Adipose tissue (tissue), 3 donors: ENCODE results near the gene C1orf210. TPM values are rescaled to one million over a fixed set of nuclear protein-coding genes. Genes with fewer than 3 reads are reported as not detected.

ENCODE experiments used
- H3K27ac ChIP-seq: one replicate; pipeline ENCODE4 v1.5.1; 2013; ENCODE audit warnings: low read depth, low read length
- WGBS, 3 donors: extraction: QIAGEN DNeasy Blood & Tissue Kit; methylation state at CpG; one replicate each; pipeline ENCODE4 v1.1.7; 2013; 5-methylcytosine and 5-hydroxymethylcytosine counted together
- polyA plus RNA-seq, 3 donors: library from polyadenylated mRNA; stranded (reverse); fragments of 200-250 nt; gene quantifications; one replicate each; pipeline ENCODE4 v1.2.3, GENCODE V29; 2013
- donor health status: healthy with polysubstance abuse.
- donor health status: Bipolar disorder and iron deficiency.
- donor health status: healthy.

Gene C1orf210
- polyA plus RNA-seq, 3 donors: 0.22 to 14.5 (median 2.8) TPM

- H3K27ac ChIP-seq: no peak overlapping the region
- WGBS, 3 donors: 61 to 91% (median 89%) methylated on average over 9 of the region's 9 CpGs
Observed at GRCh38 chr1:43267291-43267805, 18.0 kb downstream of the C1orf210 start.

GRCh38 chr1:43266881-43267280 lies 18.5 kb downstream of the C1orf210 start:
- 93 to 100% (median 95%) methylated on average over 1 of the region's 1 CpG for WGBS, 3 donors
- H3K27ac ChIP-seq: no peak overlapping the region

- no peak overlapping the region for H3K27ac ChIP-seq
- 31 to 84% (median 75%) methylated on average over 4 of the region's 4 CpGs for WGBS, 3 donors
Observed at GRCh38 chr1:43265431-43265830, 19.9 kb downstream of the C1orf210 start.

- H3K27ac ChIP-seq: no peak overlapping the region
- WGBS, 3 donors: 54 to 71% (median 69%) methylated on average over 3 of the region's 3 CpGs
Observed at GRCh38 chr1:43258370-43258769, 27.0 kb downstream of the C1orf210 start.

- WGBS, 3 donors: 71 to 84% (median 83%) methylated on average over 8 of the region's 8 CpGs
- H3K27ac ChIP-seq: no peak overlapping the region
Observed at GRCh38 chr1:43256675-43257570, 28.5 kb downstream of the C1orf210 start.

GRCh38 chr1:43255438-43256210 lies 29.8 kb downstream of the C1orf210 start:
- 63 to 77% (median 67%) methylated on average over 10 of the region's 10 CpGs for WGBS, 3 donors
- H3K27ac ChIP-seq: no peak overlapping the region

GRCh38 chr1:43253876-43254275 lies 31.5 kb downstream of the C1orf210 start:
- H3K27ac ChIP-seq: no peak overlapping the region
- WGBS, 3 donors: 83 to 91% (median 89%) methylated on average over 8 of the region's 8 CpGs

- WGBS, 3 donors: 91 to 94% (median 93%) methylated on average over 4 of the region's 4 CpGs
- H3K27ac ChIP-seq: no peak overlapping the region
Observed at GRCh38 chr1:43253173-43253572, 32.2 kb downstream of the C1orf210 start.

GRCh38 chr1:43252225-43252624 lies 33.2 kb downstream of the C1orf210 start:
- H3K27ac ChIP-seq: no peak overlapping the region
- WGBS, 3 donors: 88 to 93% (median 93%) methylated on average over 1 of the region's 1 CpG

- 86 to 97% (median 92%) methylated on average over 5 of the region's 5 CpGs for WGBS, 3 donors
Observed at GRCh38 chr1:43251024-43251423, 34.4 kb downstream of the C1orf210 start.

GRCh38 chr1:43250351-43250761 lies 35.0 kb downstream of the C1orf210 start:
- WGBS, 3 donors: 61 to 79% (median 75%) methylated on average over 3 of the region's 3 CpGs
- no peak overlapping the region for H3K27ac ChIP-seq

More at GRCh38 chr1:43251024-43251423, 34.4 kb downstream of the C1orf210 start:
- H3K27ac ChIP-seq: no peak overlapping the region

- 79 to 94% (median 82%) methylated on average over 6 of the region's 6 CpGs for WGBS, 3 donors
Observed at GRCh38 chr1:43247256-43247921, 38.0 kb downstream of the C1orf210 start.

GRCh38 chr1:43246466-43247213 lies 38.7 kb downstream of the C1orf210 start:
- 63 to 98% (median 96%) methylated on average over 4 of the region's 4 CpGs for WGBS, 3 donors
- H3K27ac ChIP-seq: no peak overlapping the region

More at GRCh38 chr1:43247256-43247921, 38.0 kb downstream of the C1orf210 start:
- no peak overlapping the region for H3K27ac ChIP-seq

- H3K27ac ChIP-seq: no peak overlapping the region
- WGBS, 3 donors: 52 to 89% (median 83%) methylated on average over 6 of the region's 6 CpGs
Observed at GRCh38 chr1:43243299-43243698, 42.1 kb downstream of the C1orf210 start.

GRCh38 chr1:43241413-43241836 lies 44.0 kb downstream of the C1orf210 start:
- no peak overlapping the region for H3K27ac ChIP-seq
- 53 to 57% (median 56%) methylated on average over 6 of the region's 6 CpGs for WGBS, 3 donors

- WGBS, 3 donors: 58 to 84% (median 66%) methylated on average over 3 of the region's 3 CpGs
- no peak overlapping the region for H3K27ac ChIP-seq
Observed at GRCh38 chr1:43239484-43239883, 45.9 kb downstream of the C1orf210 start.

GRCh38 chr1:43238991-43239469 lies 46.4 kb downstream of the C1orf210 start:
- 62 to 69% (median 66%) methylated on average over 3 of the region's 3 CpGs for WGBS, 3 donors
- no peak overlapping the region for H3K27ac ChIP-seq

- WGBS, 3 donors: 8 to 16% (median 15%) methylated on average over 5 of the region's 5 CpGs
- H3K27ac ChIP-seq: no peak overlapping the region
Observed at GRCh38 chr1:43238085-43238484, 47.3 kb downstream of the C1orf210 start.
